K562 (cell line): ENCODE measurements around the gene PPARGC1A. TPM values are rescaled to one million over a fixed set of nuclear protein-coding genes. Genes with fewer than 3 reads are reported as not detected.

Experiments
- ATAC-seq: fragments of 200-7000 bp; cut with Tn5 transposase; 3 replicates; pipeline ENCODE4 v1.9.1; 2020; ENCODE audit warnings: moderate library complexity
- BruUV-seq: library from RNA; stranded (reverse); fragments of 400-500 nt; replicated peaks from 2 replicates; lab custom pipeline; 2021; lab: Mats Ljungman, UMichigan
- CTCF ChIA-PET: fragments of 300-600 bp; formaldehyde crosslinking; extraction: SDS; loops from one replicate; lab custom pipeline; 2021; ENCODE audit warnings: low intra/inter-chr PET ratio; lab: Yijun Ruan, JAX
- POLR2A ChIA-PET: fragments of 300-600, 350-650 bp; sonication (Branson Sonifier 250); formaldehyde crosslinking; extraction: SDS; loops from one replicate; lab custom pipeline; 2021; ENCODE audit warnings: antibody characterized with exemption, inconsistent platforms; lab: Yijun Ruan, JAX
- DNase-seq, 4 experiments: peaks; one replicate each; pipeline versions ENCODE4 v3.0.0 to v3.0.0-alpha.2; 2011 to 2018; ENCODE audit warnings: low spot score in 3 of 4, mixed read lengths in 3 of 4; ENCODE audit errors: extremely low read depth in 1 of 4
- FAIRE-seq: peaks from 2 replicates; lab custom pipeline; 2011; peaks lifted over from hg19 to GRCh38; lab: Jason Lieb, UNC
- H2AFZ ChIP-seq: 2 replicates; pipeline ENCODE4 v1.6.0; 2011; ENCODE audit warnings: low read depth, low read length, control low read depth, inconsistent platforms
- H3K27ac ChIP-seq: fragments of 200-600 bp; 3 replicates; pipeline ENCODE4 v1.8.0; 2011; ENCODE audit warnings: low read depth, mild to moderate bottlenecking, control low read depth, inconsistent platforms, low read length, moderate library complexity, mixed read lengths; ENCODE audit errors: extremely low read depth
- H3K27me3 ChIP-seq, 2 experiments: fragments of 300-600 bp in 1 of 2; 2 replicates in 1 of 2; 3 replicates in 1 of 2; pipeline versions ENCODE4 v1.6.0 to v1.8.0; 2011; ENCODE audit warnings: inconsistent platforms in 2 of 2, low read length in 2 of 2, mild to moderate bottlenecking in 1 of 2, mixed read lengths in 1 of 2, moderate library complexity in 1 of 2; ENCODE audit not compliant: control insufficient read depth in 2 of 2, insufficient read depth in 2 of 2
- H3K36me3 ChIP-seq: fragments of 300-600 bp; 3 replicates; pipeline ENCODE4 v1.8.0; 2011; ENCODE audit warnings: mild to moderate bottlenecking, low read length, inconsistent platforms; ENCODE audit not compliant: control insufficient read depth, insufficient read depth
- H3K4me1 ChIP-seq, 2 experiments: fragments of 200-600 bp in 1 of 2; replicated peaks in 1 of 2; 2 replicates in 1 of 2; 3 replicates in 1 of 2; pipeline versions ENCODE4 v1.5.1 to v1.8.0; 2011; ENCODE audit warnings: inconsistent platforms in 2 of 2, low read length in 2 of 2, mild to moderate bottlenecking in 1 of 2, mixed read lengths in 1 of 2, moderate library complexity in 1 of 2; ENCODE audit not compliant: control insufficient read depth in 2 of 2, insufficient read depth in 2 of 2
- H3K4me2 ChIP-seq: 2 replicates; pipeline ENCODE4 v1.6.1; 2011; ENCODE audit warnings: low read length, control low read depth, inconsistent platforms, mixed read lengths; ENCODE audit not compliant: insufficient read depth
- H3K4me3 ChIP-seq: fragments of 200-600 bp; sonication (generic), shearing (Covaris generic); 2 replicates; pipeline ENCODE4 v1.5.1; 2016; ENCODE audit warnings: control low read depth, inconsistent platforms
- H3K79me2 ChIP-seq: fragments of 200-600 bp; 3 replicates; pipeline ENCODE4 v1.8.0; 2011; ENCODE audit warnings: low read length, inconsistent platforms; ENCODE audit not compliant: control insufficient read depth, insufficient read depth
- H3K9ac ChIP-seq, 2 experiments: 2 replicates each; pipeline versions ENCODE4 v1.6.0 to v1.6.1; 2011; ENCODE audit warnings: low read depth in 2 of 2, low read length in 2 of 2, control low read depth in 1 of 2, inconsistent platforms in 1 of 2, mild to moderate bottlenecking in 1 of 2, mixed read lengths in 1 of 2; ENCODE audit not compliant: insufficient read depth in 1 of 2
- H3K9me1 ChIP-seq: one replicate; pipeline ENCODE4 v1.6.0; 2011; ENCODE audit warnings: inconsistent platforms, mild to moderate bottlenecking, low read length, moderate library complexity; ENCODE audit not compliant: control insufficient read depth, insufficient read depth
- H3K9me3 ChIP-seq: replicated peaks from 2 replicates; pipeline ENCODE4 v1.5.1; 2011; ENCODE audit warnings: low read depth, low read length, inconsistent platforms; ENCODE audit not compliant: control insufficient read depth, insufficient read depth
- H4K20me1 ChIP-seq: replicated peaks from 2 replicates; pipeline ENCODE4 v1.6.1; 2011; ENCODE audit warnings: low read length, inconsistent platforms, mixed read lengths; ENCODE audit not compliant: control insufficient read depth, insufficient read depth
- HES1 ChIP-seq: fragments of 450-650 bp; IDR thresholded peaks from 2 replicates; pipeline ENCODE4 v1.6.1; 2016; ENCODE audit warnings: low read depth, mild to moderate bottlenecking, moderate library complexity
- HINFP ChIP-seq: fragments of 450-650 bp; conservative IDR thresholded peaks from 2 replicates; pipeline ENCODE4 v1.6.1; 2016; ENCODE audit warnings: missing genetic modification characterization, low read depth, mild to moderate bottlenecking, control low read depth, missing compliant biosample characterization
- MECOM ChIP-seq: fragments of 250-450 bp; sonication (Bioruptor Pico); IDR thresholded peaks from 2 replicates; pipeline ENCODE4 v1.8.0; 2022; ENCODE audit warnings: inconsistent platforms
- POU5F1 ChIP-seq: fragments of 150-350 bp; IDR thresholded peaks from 2 replicates; pipeline ENCODE4 v1.6.1; 2014; ENCODE audit warnings: borderline replicate concordance, low read length, low read depth, mild to moderate bottlenecking; ENCODE audit not compliant: partially characterized antibody
- ZNF561 ChIP-seq: fragments of 450-650 bp; formaldehyde crosslinking; conservative IDR thresholded peaks from 2 replicates; pipeline ENCODE4 v1.4.0; 2020; ENCODE audit warnings: mild to moderate bottlenecking, moderate library complexity
- ZNF592 ChIP-seq: fragments of 450-650 bp; IDR thresholded peaks from 2 replicates; pipeline ENCODE4 v1.6.1; 2017; ENCODE audit warnings: antibody characterized with exemption, mild to moderate bottlenecking
- ZNF740 ChIP-seq, 3 experiments: fragments of 200-800 bp in 1 of 3; sonication (Bioruptor generic) in 1 of 3; sonication (generic) in 1 of 3; formaldehyde crosslinking in 1 of 3; IDR thresholded peaks; 2 replicates each; pipeline versions ENCODE4 v1.6.1 to v1.8.0; 2016 to 2022; ENCODE audit warnings: mild to moderate bottlenecking in 2 of 3, missing compliant biosample characterization in 2 of 3, missing genetic modification characterization in 2 of 3, missing genetic modification reagents in 1 of 3
- WGBS: fragments of 100-300 bp; shearing (Covaris generic); methylation state at CpG from one replicate; pipeline ENCODE4 v1.1.6; 2016; ENCODE audit warnings: low coverage, mixed read lengths; ENCODE audit not compliant: insufficient coverage; ENCODE audit errors: missing lambda C conversion rate; 5-methylcytosine and 5-hydroxymethylcytosine counted together
- in situ Hi-C: fragments of 300-500 bp; cut with MboI; formaldehyde crosslinking; loops from 4 replicates; pipeline ENCODE4 v1.15.0; 2018; ENCODE audit warnings: inconsistent platforms, mixed read lengths
- intact Hi-C: fragments of 100-400 bp; cut with micrococcal nuclease; formaldehyde crosslinking; loops from 2 replicates; pipeline ENCODE4 v1.14.2; 2022
- polyA plus RNA-seq, 8 experiments: library from polyadenylated mRNA; depleted of rRNA in 4 of 8; stranded (reverse) in 5 of 8; unstranded in 3 of 8; fragments of >200 nt; fragmentation: Nextera tagmentation in 2 of 8; fragmentation: Illumina TruSeq in 1 of 8; extraction: Ambion mirVana in 2 of 8; extraction: Trizol in 1 of 8; gene quantifications; 2 replicates each; pipeline versions ENCODE4 v1.2.1 to v1.2.3, GENCODE V29; 2011 to 2014; ENCODE audit warnings: inconsistent platforms in 1 of 8, missing spikeins in 1 of 8
- total RNA-seq, 7 experiments: library from RNA; depleted of rRNA in 6 of 7; stranded (reverse); fragments of >200 nt in 6 of 7; fragmentation: Illumina TruSeq in 2 of 7; extraction: Trizol in 2 of 7; gene quantifications; 2 replicates each; pipeline versions ENCODE4 v1.2.1 to v1.2.3, GENCODE V29; 2011 to 2021; ENCODE audit warnings: low replicate concordance in 1 of 7

PPARGC1A gene
- total and polyA plus RNA-seq, 9 of the 15 experiments (the other 6 are each of a cell fraction or from before 2014, with no cell fraction given), result 0.02 TPM; not detected in 8

GRCh38 chr4:23920716-23921446, 31.0 kb upstream of the PPARGC1A start:
- Histone ChIP-seq H4K20me1 (no peaks in the 10 kb centered on the region), H3K79me2 (no peaks in the 10 kb centered on the region), H3K27ac (no peak overlapping the region), H2AFZ (no peak overlapping the region), H3K9ac (no peak overlapping the region), H3K4me3 (no peak overlapping the region), H3K9me3 (no peaks in the 10 kb centered on the region), H3K4me1 (no peaks in the 10 kb centered on the region), H3K36me3 (no peaks in the 10 kb centered on the region), H3K27me3 (no peaks in the 10 kb centered on the region), H3K4me2 (no peak overlapping the region), H3K9me1 (no peaks in the 10 kb centered on the region)
- ChIA-PET POLR2A (no interaction called here), CTCF (no interaction called here)
- in situ Hi-C loops (no loop called here), intact Hi-C loops (no loop called here)
- no TSS peak for BruUV-seq
- TF ChIP-seq HINFP (tag) (no peak), POU5F1 (no peak), ZNF740 (CRISPR knock-in tag; IDR thresholded peaks at IDR 0.05) (no peak), ZNF740 (tag; IDR thresholded peaks at IDR 0.05) (no peak), ZNF592 (no peak), ZNF561 (CRISPR knock-in tag) (no peak), MECOM (no peak), HES1 (no peak)
- 2% methylated on average over 11 of the region's 13 CpGs for WGBS
- DNase-seq, result no peak
- FAIRE-seq, result no peak
- no peak for ATAC-seq
